Retinal pigment epithelial cell (primary cell): ENCODE data around the gene BACH2.

Experiments used
- DNase-seq: peaks from one replicate; pipeline ENCODE4 v3.0.0-alpha.2; 2010; ENCODE audit warnings: low read depth
- H3K4me3 ChIP-seq: 2 replicates; pipeline ENCODE4 v1.5.1; 2011; ENCODE audit warnings: mild to moderate bottlenecking, low read length, control low read depth, moderate library complexity
- TF ChIP-seq, protein P1 (sequence below): conservative IDR thresholded peaks from 2 replicates; pipeline ENCODE4 v1.5.1; 2011; ENCODE audit warnings: low read depth, low read length, control low read depth, inconsistent platforms

BACH2 gene

DNA sequence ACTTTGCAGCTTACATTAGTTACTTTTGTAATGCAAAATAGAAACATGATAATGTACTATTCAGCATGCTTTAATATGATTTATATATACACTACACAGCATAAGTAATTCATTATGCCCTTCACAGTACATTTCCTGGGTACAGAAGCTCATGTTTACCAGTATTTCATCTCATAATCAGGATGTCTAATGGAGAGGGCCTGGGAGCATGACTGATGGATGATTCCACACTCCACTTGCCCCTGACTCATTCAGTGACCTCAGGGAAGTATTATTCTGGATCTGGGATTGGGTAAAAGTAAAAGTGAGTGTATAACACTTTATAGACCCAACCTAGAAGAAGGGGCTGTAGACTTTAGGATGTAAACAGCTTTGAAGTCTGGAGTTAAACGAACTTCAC is 31.4 kb upstream of the BACH2 start:
- DNase-seq: no peak
- TF ChIP-seq, protein P1, sequence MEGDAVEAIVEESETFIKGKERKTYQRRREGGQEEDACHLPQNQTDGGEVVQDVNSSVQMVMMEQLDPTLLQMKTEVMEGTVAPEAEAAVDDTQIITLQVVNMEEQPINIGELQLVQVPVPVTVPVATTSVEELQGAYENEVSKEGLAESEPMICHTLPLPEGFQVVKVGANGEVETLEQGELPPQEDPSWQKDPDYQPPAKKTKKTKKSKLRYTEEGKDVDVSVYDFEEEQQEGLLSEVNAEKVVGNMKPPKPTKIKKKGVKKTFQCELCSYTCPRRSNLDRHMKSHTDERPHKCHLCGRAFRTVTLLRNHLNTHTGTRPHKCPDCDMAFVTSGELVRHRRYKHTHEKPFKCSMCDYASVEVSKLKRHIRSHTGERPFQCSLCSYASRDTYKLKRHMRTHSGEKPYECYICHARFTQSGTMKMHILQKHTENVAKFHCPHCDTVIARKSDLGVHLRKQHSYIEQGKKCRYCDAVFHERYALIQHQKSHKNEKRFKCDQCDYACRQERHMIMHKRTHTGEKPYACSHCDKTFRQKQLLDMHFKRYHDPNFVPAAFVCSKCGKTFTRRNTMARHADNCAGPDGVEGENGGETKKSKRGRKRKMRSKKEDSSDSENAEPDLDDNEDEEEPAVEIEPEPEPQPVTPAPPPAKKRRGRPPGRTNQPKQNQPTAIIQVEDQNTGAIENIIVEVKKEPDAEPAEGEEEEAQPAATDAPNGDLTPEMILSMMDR: no peak
- no peak overlapping the region for H3K4me3 ChIP-seq

DNA sequence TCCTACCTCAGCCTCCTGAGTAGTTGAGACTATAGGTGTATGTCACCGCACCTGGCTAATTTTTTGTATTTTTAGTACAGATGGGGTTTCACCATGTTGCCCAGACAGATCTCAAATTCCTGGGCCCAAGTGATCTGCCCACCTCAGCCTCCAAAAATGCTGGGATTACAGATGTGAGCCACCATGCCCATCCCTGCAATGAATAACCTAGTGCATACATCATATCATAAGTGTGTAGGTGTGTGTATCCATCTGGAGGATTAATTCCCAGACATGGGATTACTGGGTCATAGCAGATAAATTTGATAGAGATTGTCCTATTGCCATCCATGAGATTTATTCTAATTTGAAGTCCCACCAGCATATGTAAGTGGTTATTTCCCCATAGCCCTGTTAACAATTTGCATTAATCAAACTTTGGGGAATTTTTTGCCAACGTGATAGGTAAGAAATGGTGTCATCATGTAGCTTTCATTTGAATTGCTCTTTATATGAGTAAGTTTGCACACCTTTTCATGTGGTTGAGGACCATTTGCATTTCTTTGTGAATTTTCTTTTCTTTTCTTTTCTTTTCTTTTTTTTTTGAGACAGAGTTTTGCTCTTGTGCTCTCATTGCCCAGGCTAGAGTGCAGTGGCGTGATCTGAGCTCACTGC is 29.9 kb upstream of the BACH2 start:
- no peak overlapping the region for H3K4me3 ChIP-seq
- DNase-seq: no peak
- TF ChIP-seq, protein P1: no peak

DNA sequence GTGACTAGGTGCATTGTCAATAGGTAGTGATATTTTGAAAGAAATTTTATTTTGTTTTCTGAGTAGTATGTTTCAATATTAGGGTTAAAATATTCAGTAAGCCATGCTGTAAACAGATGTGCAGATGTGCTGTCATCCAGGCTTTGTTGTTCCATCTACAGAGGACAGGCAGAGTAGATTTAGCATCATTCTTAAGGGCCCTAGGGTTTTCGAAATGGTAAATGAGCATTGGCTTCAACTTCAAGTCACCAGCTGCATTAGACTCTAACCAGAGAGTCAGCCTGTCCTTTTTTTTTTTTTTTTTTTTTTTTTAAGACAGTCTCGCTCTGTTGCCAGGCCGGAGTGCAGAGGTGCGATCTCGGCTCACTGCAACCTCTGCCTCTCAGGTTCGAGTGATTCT is 27.1 kb upstream of the BACH2 start:
- H3K4me3 ChIP-seq: no peak overlapping the region
- TF ChIP-seq, protein P1: no peak
- no peak for DNase-seq

DNA sequence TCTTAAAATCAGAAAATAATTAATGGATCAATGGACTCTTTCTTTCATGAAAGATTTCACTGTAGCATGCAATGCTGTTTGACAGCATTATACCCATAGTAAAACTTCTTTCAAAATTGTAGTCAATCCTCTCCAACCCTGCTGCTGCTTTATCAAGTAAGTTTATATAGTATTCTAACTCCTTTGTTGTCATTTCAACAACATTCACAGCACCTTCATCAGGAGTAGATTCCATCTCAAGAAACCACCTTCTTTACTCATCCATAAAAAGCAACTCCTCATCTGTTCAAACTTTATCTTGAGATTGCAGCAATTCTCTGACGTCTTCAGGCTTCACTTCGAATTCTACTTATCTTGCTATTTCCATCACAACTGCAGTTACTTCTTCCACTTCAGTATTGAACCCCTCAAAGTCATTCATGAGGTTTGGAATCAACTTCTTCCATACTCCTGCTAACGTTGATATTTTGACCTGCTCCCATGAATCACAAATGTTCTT is 26.4 kb upstream of the BACH2 start:
- H3K4me3 ChIP-seq: no peak overlapping the region
- no peak for DNase-seq
- TF ChIP-seq, protein P1: no peak

DNA sequence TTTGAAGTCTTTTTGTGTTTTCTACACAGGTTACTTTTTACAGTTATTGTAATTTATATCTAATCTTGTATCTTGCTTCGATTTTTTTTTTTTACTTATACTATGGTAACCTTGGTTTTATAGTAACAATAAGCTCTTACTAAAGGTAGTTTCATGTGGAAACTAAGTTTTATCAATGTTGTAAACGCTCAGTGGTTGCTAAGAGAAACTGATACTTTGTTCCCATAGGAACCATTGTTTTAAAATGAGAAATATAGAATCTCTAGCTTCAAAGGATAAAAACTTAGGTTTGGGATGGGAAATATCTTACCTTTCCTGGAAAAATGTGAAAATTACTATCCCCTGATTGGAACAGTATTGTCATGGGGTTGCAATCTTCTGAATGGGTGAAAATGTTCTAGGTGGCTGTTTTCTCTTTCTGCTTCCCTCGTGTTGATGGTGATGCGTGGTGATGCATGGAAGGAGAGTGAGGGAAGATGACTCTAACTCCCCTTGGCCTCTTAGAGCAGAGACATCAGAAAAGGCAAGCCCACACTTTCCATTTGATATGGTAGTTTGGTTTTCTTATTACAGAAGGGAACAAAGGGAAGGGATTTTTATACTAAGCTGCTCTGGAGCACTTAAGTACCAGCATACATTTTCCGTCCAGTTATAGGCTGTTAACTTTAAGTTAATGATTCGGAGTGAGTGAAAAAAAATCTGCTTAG is 23.5 kb upstream of the BACH2 start:
- no peak for DNase-seq
- H3K4me3 ChIP-seq: no peak overlapping the region
- TF ChIP-seq, protein P1: no peak

DNA sequence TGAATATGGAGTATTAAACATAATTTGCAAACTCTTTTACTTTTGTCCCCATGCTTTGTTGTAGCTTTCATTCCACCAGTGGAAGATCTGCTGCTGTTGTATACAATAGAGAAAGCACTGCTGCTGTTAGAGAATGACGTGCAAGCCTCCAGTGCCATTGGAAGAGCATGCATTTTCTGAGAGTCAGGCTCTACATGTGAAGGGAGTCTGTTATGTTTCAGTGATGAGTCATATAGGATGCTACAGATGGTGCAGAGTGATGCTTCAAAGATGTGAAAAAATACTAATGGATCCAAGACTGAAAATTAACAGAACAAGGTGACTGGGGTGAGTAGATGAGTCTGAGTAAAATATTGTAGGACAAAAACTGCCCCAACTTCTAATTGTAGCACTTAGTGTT is 22.4 kb upstream of the BACH2 start:
- H3K4me3 ChIP-seq: no peak overlapping the region
- TF ChIP-seq, protein P1: no peak
- no peak for DNase-seq

DNA sequence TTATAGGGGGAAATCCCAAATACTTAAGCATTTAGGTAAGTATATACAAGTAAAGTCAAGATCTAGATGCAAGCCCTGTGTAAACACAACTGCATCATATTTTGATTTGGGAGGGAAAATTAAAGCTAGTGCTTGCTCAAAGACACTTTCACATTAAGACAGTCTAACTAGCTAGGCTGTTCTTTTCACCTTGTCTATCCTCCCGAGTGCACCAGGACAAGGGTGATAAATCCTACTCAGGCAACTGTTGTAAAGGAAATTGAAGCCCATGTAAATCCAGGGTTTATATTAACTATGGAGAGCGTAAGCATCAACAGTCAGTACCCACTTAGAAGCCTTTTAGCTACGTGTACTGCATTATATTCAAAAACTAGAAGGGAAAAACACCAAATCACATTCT is 19.3 kb upstream of the BACH2 start:
- H3K4me3 ChIP-seq: no peak overlapping the region
- no peak for DNase-seq
- TF ChIP-seq, protein P1: no peak
